Neural progenitor cell (in vitro differentiated cells): ENCODE results near the gene FARS2. TPM values are rescaled to one million over a fixed set of nuclear protein-coding genes. Genes with fewer than 3 reads are reported as not detected.

ENCODE experiments used
- DNase-seq: peaks from one replicate; pipeline ENCODE4 v3.0.0-alpha.2; 2016; ENCODE audit warnings: low spot score
- H2AFZ ChIP-seq: fragments of 200-600 bp; sonication (generic); replicated peaks from 2 replicates; pipeline ENCODE4 v1.6.1; 2016; ENCODE audit warnings: antibody characterized with exemption
- H3F3A ChIP-seq: fragments of 200-600 bp; sonication (generic); 2 replicates; pipeline ENCODE4 v1.6.1; 2016; ENCODE audit warnings: antibody characterized with exemption, low read depth
- H3K27ac ChIP-seq: fragments of 200-600 bp; sonication (generic); 2 replicates; pipeline ENCODE4 v1.5.1; 2016; ENCODE audit warnings: mild to moderate bottlenecking
- H3K27me3 ChIP-seq: fragments of 200-600 bp; sonication (generic); 2 replicates; pipeline ENCODE4 v1.6.1; 2016; ENCODE audit warnings: mild to moderate bottlenecking, moderate library complexity
- H3K36me3 ChIP-seq: fragments of 200-600 bp; sonication (generic); 2 replicates; pipeline ENCODE4 v1.5.1; 2016
- H3K4me1 ChIP-seq: fragments of 200-600 bp; sonication (generic); 2 replicates; pipeline ENCODE4 v1.6.1; 2016; ENCODE audit warnings: mixed run types
- H3K4me2 ChIP-seq: fragments of 200-600 bp; sonication (generic); 2 replicates; pipeline ENCODE4 v1.6.1; 2016
- H3K4me3 ChIP-seq: fragments of 200-600 bp; sonication (generic); 2 replicates; pipeline ENCODE4 v1.5.1; 2016
- H3K79me2 ChIP-seq: fragments of 200-600 bp; sonication (generic); 2 replicates; pipeline ENCODE4 v1.6.1; 2016; ENCODE audit warnings: low read depth
- H3K9ac ChIP-seq: fragments of 200-600 bp; sonication (generic); 2 replicates; pipeline ENCODE4 v1.6.1; 2016
- H3K9me3 ChIP-seq: fragments of 200-600 bp; sonication (generic); 2 replicates; pipeline ENCODE4 v1.5.1; 2016; ENCODE audit warnings: low read depth
- H4K20me1 ChIP-seq: fragments of 200-600 bp; sonication (generic); 2 replicates; pipeline ENCODE4 v1.6.1; 2016; ENCODE audit warnings: low read depth
- H3K27ac Mint-ChIP-seq: 3 replicates; pipeline ENCODE4 v1.8.0; 2021; ENCODE audit warnings: mixed read lengths
- H3K27me3 Mint-ChIP-seq: 2 replicates; pipeline ENCODE4 v1.8.0; 2022; ENCODE audit warnings: low read depth, mild to moderate bottlenecking, inconsistent platforms, moderate library complexity, mixed read lengths; ENCODE audit not compliant: insufficient read depth
- H3K36me3 Mint-ChIP-seq: 3 replicates; pipeline ENCODE4 v1.8.0; 2021; ENCODE audit warnings: mixed read lengths
- H3K4me1 Mint-ChIP-seq: 3 replicates; pipeline ENCODE4 v1.8.0; 2021; ENCODE audit warnings: mixed read lengths
- H3K4me3 Mint-ChIP-seq: 3 replicates; pipeline ENCODE4 v1.8.0; 2021; ENCODE audit warnings: mild to moderate bottlenecking, moderate library complexity, mixed read lengths
- H3K9me3 Mint-ChIP-seq: 3 replicates; pipeline ENCODE4 v1.8.0; 2020; ENCODE audit warnings: mixed read lengths
- CTCF ChIP-seq: fragments of 200-600 bp; sonication (generic); IDR thresholded peaks from 2 replicates; pipeline ENCODE4 v1.5.1; 2017; ENCODE audit warnings: antibody characterized with exemption, mild to moderate bottlenecking
- EZH2 ChIP-seq: fragments of 200-600 bp; sonication (generic); IDR thresholded peaks from 2 replicates; pipeline ENCODE4 v1.6.1; 2017; ENCODE audit warnings: antibody characterized with exemption, mild to moderate bottlenecking, moderate library complexity
- EZH2phosphoT487 ChIP-seq: fragments of 200-600 bp; sonication (generic); IDR thresholded peaks from 2 replicates; pipeline ENCODE4 v1.6.1; 2017; ENCODE audit warnings: antibody characterized with exemption
- total RNA-seq: library from RNA; depleted of rRNA; stranded (reverse); fragments of >200 nt; gene quantifications from 2 replicates; pipeline ENCODE4 v1.2.3, GENCODE V29; 2015; ENCODE audit warnings: low replicate concordance

FARS2 gene
- total RNA-seq, 1 donor from 2014 or later: 10.8 TPM

DNA sequence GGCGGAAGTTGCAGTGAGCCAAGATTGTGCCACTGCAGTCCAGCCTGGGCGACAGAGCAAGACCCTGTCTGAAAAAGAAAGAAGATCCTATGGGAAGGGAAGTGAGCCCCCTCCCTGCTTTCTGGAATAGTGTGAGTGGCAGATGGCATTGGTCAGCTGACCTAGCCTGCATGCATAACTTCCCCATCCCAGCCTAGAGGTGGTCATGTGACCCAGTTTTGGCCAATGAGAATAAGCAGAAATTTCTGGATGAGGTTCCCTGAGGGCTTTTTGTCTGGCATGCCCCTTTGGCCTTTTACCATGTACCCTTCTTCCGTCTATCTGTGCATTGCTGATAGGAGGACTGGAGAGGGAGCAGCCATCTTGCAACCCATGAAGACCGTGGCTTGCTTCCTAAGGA, 476.1 kb downstream of the FARS2 start:
- H3F3A ChIP-seq: no peaks in the 10 kb centered on the region
- Mint-ChIP-seq H3K9me3 (no peaks in the 10 kb centered on the region), H3K27me3 (peaks cover 5% of the 10 kb centered on the region), H3K4me1 (peaks cover 26% of the 10 kb centered on the region), H3K27ac (no peak overlapping the region), H3K4me3 (no peak overlapping the region), H3K36me3 (no peaks in the 10 kb centered on the region)
- no peak overlapping the region for H3K9ac ChIP-seq
- no peak overlapping the region for H3K4me2 ChIP-seq
- H4K20me1 ChIP-seq: no peaks in the 10 kb centered on the region
- no peaks in the 10 kb centered on the region for H3K79me2 ChIP-seq
- H3K36me3 ChIP-seq: no peaks in the 10 kb centered on the region
- no peaks in the 10 kb centered on the region for H3K9me3 ChIP-seq
- TF ChIP-seq EZH2: no peak
- TF ChIP-seq EZH2phosphoT487: no peak
- no peak for TF ChIP-seq CTCF
- no peak overlapping the region for H3K27ac ChIP-seq
- H3K4me1 ChIP-seq: no peaks in the 10 kb centered on the region
- no peak overlapping the region for H2AFZ ChIP-seq
- DNase-seq: no peak
- no peak overlapping the region for H3K4me3 ChIP-seq
- no peaks in the 10 kb centered on the region for H3K27me3 ChIP-seq

GRCh38 chr6:5738211-5738610, 476.9 kb downstream of the FARS2 start:
- Mint-ChIP-seq H3K27me3 (peaks cover 7% of the 10 kb centered on the region), H3K4me3 (no peak overlapping the region), H3K36me3 (no peaks in the 10 kb centered on the region), H3K4me1 (peaks cover 23% of the 10 kb centered on the region), H3K27ac (no peak overlapping the region), H3K9me3 (no peaks in the 10 kb centered on the region)
- Histone ChIP-seq H3K27ac (no peak overlapping the region), H3K79me2 (no peaks in the 10 kb centered on the region), H3K36me3 (no peaks in the 10 kb centered on the region), H3K4me1 (no peaks in the 10 kb centered on the region), H3K4me2 (no peak overlapping the region), H3K4me3 (no peak overlapping the region), H3K9ac (no peak overlapping the region), H2AFZ (no peak overlapping the region), H4K20me1 (no peaks in the 10 kb centered on the region), H3F3A (no peaks in the 10 kb centered on the region), H3K27me3 (no peaks in the 10 kb centered on the region), H3K9me3 (no peaks in the 10 kb centered on the region)
- no peak for TF ChIP-seq CTCF
- no peak for TF ChIP-seq EZH2
- no peak for DNase-seq

DNA sequence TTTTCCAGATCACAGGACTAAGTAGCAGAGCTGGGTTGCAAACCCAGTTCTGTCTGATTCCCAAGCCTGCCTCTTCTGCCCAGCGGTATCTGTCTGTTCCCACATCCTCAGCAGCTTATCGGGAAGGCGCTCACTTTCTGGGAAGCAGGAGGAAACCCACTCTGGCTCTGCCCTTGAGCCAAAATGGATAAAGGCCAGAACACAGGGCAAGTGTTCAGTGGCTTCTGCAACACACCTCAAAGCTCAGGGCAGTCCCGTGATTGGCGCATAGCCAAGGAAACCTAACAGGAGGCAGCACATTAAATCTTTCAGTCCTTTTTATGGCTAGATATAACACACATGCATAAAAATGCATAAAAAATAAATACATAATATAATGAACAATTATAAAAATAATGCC, 483.2 kb downstream of the FARS2 start:
- peaks cover 18% of the 10 kb centered on the region for H3K4me1 Mint-ChIP-seq
- no peak overlapping the region for H3K4me3 Mint-ChIP-seq

More for the DNA sequence above, 483.2 kb downstream of the FARS2 start:
- DNase-seq: no peak
- Mint-ChIP-seq H3K9me3 (no peaks in the 10 kb centered on the region), H3K36me3 (peaks cover 1% of the 10 kb centered on the region), H3K27me3 (peaks cover 2% of the 10 kb centered on the region), H3K27ac (no peak overlapping the region)
- TF ChIP-seq EZH2: no peak
- no peak for TF ChIP-seq EZH2phosphoT487
- TF ChIP-seq CTCF: no peak
- H3K4me2 ChIP-seq: no peak overlapping the region
- H3K4me1 ChIP-seq: peaks cover 3% of the 10 kb centered on the region
- no peak overlapping the region for H3K4me3 ChIP-seq
- H3K36me3 ChIP-seq: no peaks in the 10 kb centered on the region
- no peaks in the 10 kb centered on the region for H4K20me1 ChIP-seq
- no peaks in the 10 kb centered on the region for H3K79me2 ChIP-seq
- no peaks in the 10 kb centered on the region for H3F3A ChIP-seq
- H3K9ac ChIP-seq: no peak overlapping the region
- H3K27me3 ChIP-seq: no peaks in the 10 kb centered on the region
- H3K9me3 ChIP-seq: no peaks in the 10 kb centered on the region
- no peak overlapping the region for H2AFZ ChIP-seq
- no peak overlapping the region for H3K27ac ChIP-seq
